H1 (cell line): ENCODE data around the gene PCSK1N. TPM values are rescaled to one million over a fixed set of nuclear protein-coding genes. Genes with fewer than 3 reads are reported as not detected.

Experiments used
- CTCF ChIA-PET: fragments of 300-600 bp; sonication (Branson Sonifier 250); formaldehyde crosslinking; loops from one replicate; lab custom pipeline; 2021; ENCODE audit not compliant: partially characterized antibody; lab: Charles Lee
- POLR2A ChIA-PET: fragments of 300-600 bp; sonication (Branson Sonifier 250); formaldehyde crosslinking; loops from one replicate; lab custom pipeline; 2021; ENCODE audit warnings: inconsistent platforms; ENCODE audit not compliant: partially characterized antibody; lab: Charles Lee
- DNase-seq, 2 experiments: peaks; one replicate each; pipeline versions ENCODE4 v3.0.0 to v3.0.0-alpha.2; 2010 to 2022; ENCODE audit warnings: low spot score in 2 of 2, low read depth in 1 of 2, mixed read lengths in 1 of 2
- FAIRE-seq: peaks from 2 replicates; lab custom pipeline; 2011; peaks lifted over from hg19 to GRCh38; lab: Jason Lieb, UNC
- H2AFZ ChIP-seq: 2 replicates; pipeline ENCODE4 v1.8.1; 2012; ENCODE audit warnings: low read length, inconsistent platforms
- H2AK5ac ChIP-seq: 2 replicates; pipeline ENCODE4 v1.6.1; 2013; ENCODE audit warnings: low read depth, low read length
- H2BK120ac ChIP-seq: replicated peaks from 2 replicates; pipeline ENCODE3; 2013; ENCODE audit warnings: low read depth, low read length, inconsistent platforms
- H2BK12ac ChIP-seq: 2 replicates; pipeline ENCODE4 v1.6.1; 2013; ENCODE audit warnings: low read depth, low read length
- H2BK15ac ChIP-seq: 2 replicates; pipeline ENCODE4 v1.6.1; 2013; ENCODE audit warnings: low read length
- H2BK20ac ChIP-seq: 2 replicates; pipeline ENCODE4 v1.6.1; 2013; ENCODE audit warnings: low read length
- H2BK5ac ChIP-seq: 2 replicates; pipeline ENCODE4 v1.6.1; 2013; ENCODE audit warnings: low read depth, low read length
- H3K14ac ChIP-seq: 2 replicates; pipeline ENCODE4 v1.6.1; 2013; ENCODE audit warnings: inconsistent platforms; ENCODE audit not compliant: insufficient read length
- H3K18ac ChIP-seq: 2 replicates; pipeline ENCODE4 v1.6.1; 2013; ENCODE audit warnings: low read length; ENCODE audit errors: extremely low read depth
- H3K23ac ChIP-seq: 2 replicates; pipeline ENCODE4 v1.6.1; 2013; ENCODE audit warnings: inconsistent platforms; ENCODE audit not compliant: insufficient read length
- H3K23me2 ChIP-seq: 2 replicates; pipeline ENCODE4 v1.6.1; 2013; ENCODE audit warnings: low read depth, low read length
- H3K27ac ChIP-seq: 2 replicates; pipeline ENCODE4 v1.6.1; 2011; ENCODE audit warnings: low read depth, low read length, inconsistent platforms
- H3K27me3 ChIP-seq, 4 experiments: replicated peaks in 1 of 4; 1 replicate in 1 of 4; 2 replicates in 3 of 4; pipeline versions ENCODE4 v1.6.1 to v1.8.1; 2011 to 2013; ENCODE audit warnings: low read length in 3 of 4, mild to moderate bottlenecking in 3 of 4, inconsistent platforms in 2 of 4, mixed read lengths in 2 of 4, moderate library complexity in 1 of 4; ENCODE audit not compliant: control insufficient read depth in 3 of 4, insufficient read depth in 3 of 4; ENCODE audit errors: extremely low read depth in 1 of 4
- H3K36me3 ChIP-seq, 4 experiments: 2 replicates each; pipeline versions ENCODE4 v1.6.1 to v1.8.1; 2011 to 2013; ENCODE audit warnings: mild to moderate bottlenecking in 4 of 4, low read length in 3 of 4, moderate library complexity in 2 of 4, control low read depth in 1 of 4, inconsistent platforms in 1 of 4; ENCODE audit not compliant: insufficient read depth in 4 of 4, control insufficient read depth in 2 of 4
- H3K4ac ChIP-seq: replicated peaks from 2 replicates; pipeline ENCODE3; 2013; ENCODE audit warnings: low read length, low read depth, mixed read lengths, inconsistent platforms; ENCODE audit not compliant: insufficient read length
- H3K4me1 ChIP-seq, 4 experiments: replicated peaks in 1 of 4; 1 replicate in 1 of 4; 2 replicates in 3 of 4; pipeline versions ENCODE4 v1.6.1 to v1.8.1; 2011 to 2013; ENCODE audit warnings: low read length in 3 of 4, inconsistent platforms in 2 of 4, mixed read lengths in 1 of 4; ENCODE audit not compliant: insufficient read depth in 4 of 4, control insufficient read depth in 3 of 4
- H3K4me2 ChIP-seq, 2 experiments: 2 replicates each; pipeline versions ENCODE4 v1.6.1 to v1.8.1; 2011 to 2013; ENCODE audit warnings: low read depth in 2 of 2, low read length in 2 of 2, control low read depth in 1 of 2, inconsistent platforms in 1 of 2, mild to moderate bottlenecking in 1 of 2; ENCODE audit not compliant: insufficient read depth in 1 of 2
- H3K4me3 ChIP-seq, 4 experiments: fragments of 200-600, 300-600 bp in 1 of 4; sonication (generic), shearing (Covaris generic), sonication (Bioruptor Twin) in 1 of 4; 2 replicates each; pipeline versions ENCODE4 v1.5.1 to v1.8.1; 2011 to 2016; ENCODE audit warnings: low read length in 4 of 4, low read depth in 3 of 4, control low read depth in 2 of 4, inconsistent platforms in 2 of 4, mild to moderate bottlenecking in 2 of 4, mixed read lengths in 1 of 4, moderate library complexity in 1 of 4; ENCODE audit not compliant: insufficient read depth in 2 of 4; ENCODE audit errors: extremely low read depth in 1 of 4
- H3K56ac ChIP-seq: replicated peaks from 2 replicates; pipeline ENCODE3; 2013; ENCODE audit warnings: low read depth, mild to moderate bottlenecking, mixed read lengths, low read length, inconsistent platforms; ENCODE audit not compliant: insufficient read length
- H3K79me1 ChIP-seq: 2 replicates; pipeline ENCODE4 v1.6.1; 2013; ENCODE audit warnings: low read depth, low read length, control low read depth
- H3K79me2 ChIP-seq, 2 experiments: 2 replicates each; pipeline versions ENCODE4 v1.6.1 to v1.8.1; 2012 to 2013; ENCODE audit warnings: low read length in 2 of 2, mild to moderate bottlenecking in 2 of 2, inconsistent platforms in 1 of 2; ENCODE audit not compliant: insufficient read depth in 2 of 2, control insufficient read depth in 1 of 2
- H3K9ac ChIP-seq, 4 experiments: replicated peaks in 1 of 4; 1 replicate in 1 of 4; 2 replicates in 3 of 4; pipeline versions ENCODE4 v1.6.1 to v1.8.1; 2011 to 2013; ENCODE audit warnings: low read depth in 3 of 4, low read length in 3 of 4, control low read depth in 2 of 4, mild to moderate bottlenecking in 2 of 4, moderate library complexity in 2 of 4, inconsistent platforms in 1 of 4; ENCODE audit errors: extremely low read depth in 1 of 4
- H3K9me3 ChIP-seq, 2 experiments: 2 replicates each; pipeline versions ENCODE4 v1.6.1 to v1.8.1; 2012 to 2013; ENCODE audit warnings: mild to moderate bottlenecking in 2 of 2, moderate library complexity in 2 of 2, control low read depth in 1 of 2, inconsistent platforms in 1 of 2, low read depth in 1 of 2, low read length in 1 of 2, mixed read lengths in 1 of 2; ENCODE audit not compliant: insufficient read depth in 2 of 2
- H4K20me1 ChIP-seq, 2 experiments: replicated peaks in 1 of 2; 2 replicates each; pipeline versions ENCODE3 to v1.8.1; 2011 to 2013; ENCODE audit warnings: inconsistent platforms in 2 of 2, low read length in 2 of 2, mild to moderate bottlenecking in 1 of 2; ENCODE audit not compliant: insufficient read depth in 2 of 2, control insufficient read depth in 1 of 2
- H4K5ac ChIP-seq: 2 replicates; pipeline ENCODE4 v1.6.1; 2013; ENCODE audit warnings: low read length, low read depth, mixed read lengths, inconsistent platforms; ENCODE audit not compliant: insufficient read length
- H4K8ac ChIP-seq: 2 replicates; pipeline ENCODE4 v1.8.0; 2013; ENCODE audit warnings: mild to moderate bottlenecking, moderate library complexity, low read length, inconsistent platforms; ENCODE audit not compliant: insufficient read depth; ENCODE audit errors: extremely low read depth
- H4K91ac ChIP-seq: replicated peaks from 2 replicates; pipeline ENCODE3; 2013; ENCODE audit warnings: low read length, mixed read lengths, inconsistent platforms; ENCODE audit not compliant: insufficient read length
- BRCA1 ChIP-seq: IDR thresholded peaks from 2 replicates; pipeline ENCODE4 v1.6.1; 2012; ENCODE audit warnings: low read depth, low read length, improper control_type of control experiment
- CBX5 ChIP-seq: fragments of 300-800, 300-1000 bp; sonication (generic); IDR thresholded peaks from 2 replicates; pipeline ENCODE4 v1.7.1; 2016; ENCODE audit warnings: antibody characterized with exemption, low read length, low read depth
- CBX8 ChIP-seq: fragments of 300-800, 300-1000 bp; sonication (generic); IDR thresholded peaks from 2 replicates; pipeline ENCODE4 v1.7.1; 2016; ENCODE audit warnings: low read depth, low read length, borderline replicate concordance
- CHD1 ChIP-seq: IDR thresholded peaks from 2 replicates; pipeline ENCODE4 v1.6.1; 2012; ENCODE audit warnings: low read depth, low read length, improper control_type of control experiment
- HDAC2 ChIP-seq, 2 experiments: fragments of 300-600 bp in 1 of 2; sonication (generic) in 1 of 2; IDR thresholded peaks; 2 replicates each; pipeline ENCODE4 v1.6.1; 2011 to 2012; ENCODE audit warnings: low read depth in 2 of 2, low read length in 2 of 2, mild to moderate bottlenecking in 2 of 2, moderate library complexity in 2 of 2, borderline replicate concordance in 1 of 2, inconsistent platforms in 1 of 2
- KDM5A ChIP-seq: fragments of 200-600 bp; IDR thresholded peaks from 2 replicates; pipeline ENCODE4 v1.7.1; 2012; ENCODE audit warnings: mild to moderate bottlenecking, low read length, inconsistent platforms, mixed read lengths
- SIRT6 ChIP-seq: IDR thresholded peaks from one replicate; pipeline ENCODE4 v1.7.1; 2012; ENCODE audit warnings: low read length, inconsistent platforms
- SIX5 ChIP-seq: IDR thresholded peaks from 2 replicates; pipeline ENCODE4 v1.6.1; 2011; ENCODE audit warnings: mild to moderate bottlenecking, low read depth, low read length
- SUZ12 ChIP-seq: fragments of 200-600 bp; sonication (generic); IDR thresholded peaks from 2 replicates; pipeline ENCODE4 v1.6.1; 2012; ENCODE audit warnings: mild to moderate bottlenecking, inconsistent platforms, low read length, moderate library complexity, mixed read lengths
- TAF7 ChIP-seq: optimal IDR thresholded peaks from 2 replicates; pipeline ENCODE3; 2011; ENCODE audit warnings: low read depth, mild to moderate bottlenecking, inconsistent platforms, low read length, moderate library complexity, borderline replicate concordance
- TCF12 ChIP-seq: IDR thresholded peaks from 2 replicates; pipeline ENCODE4 v1.6.1; 2011; ENCODE audit warnings: low read depth, mild to moderate bottlenecking, low read length
- TEAD4 ChIP-seq: IDR thresholded peaks from 2 replicates; pipeline ENCODE4 v1.6.1; 2012; ENCODE audit warnings: low read depth, low read length, inconsistent platforms, mixed read lengths
- WGBS, 2 experiments: shearing (Covaris generic) in 1 of 2; methylation state at CpG; one replicate each; pipeline versions ENCODE4 v1.1.6 to v1.1.7; 2013 to 2015; ENCODE audit warnings: low lambda C conversion rate in 2 of 2, mixed read lengths in 2 of 2, inconsistent platforms in 1 of 2, low coverage in 1 of 2, missing lambda C conversion rate in 1 of 2; ENCODE audit not compliant: insufficient replicate concordance in 2 of 2, insufficient coverage in 1 of 2, insufficient read length in 1 of 2; ENCODE audit errors: extremely low coverage in 1 of 2, missing lambda C conversion rate in 1 of 2; 5-methylcytosine and 5-hydroxymethylcytosine counted together
- polyA plus RNA-seq, 7 experiments: library from polyadenylated mRNA; depleted of rRNA in 3 of 7; stranded (reverse) in 5 of 7; unstranded in 2 of 7; fragments of >200 nt in 5 of 7; fragments of 200-250 nt in 2 of 7; gene quantifications; 1 replicate in 5 of 7; 2 replicates in 1 of 7; 4 replicates in 1 of 7; pipeline versions ENCODE4 v1.2.1 to v1.2.3, GENCODE V29; 2011 to 2013; ENCODE audit warnings: missing spikeins in 2 of 7, mixed read lengths in 2 of 7
- total RNA-seq: library from RNA; stranded (reverse); fragmentation: NEBNext Ultra II Directional; extraction: Animal tissue kit (Norgen Biotek cat#: 25700); gene quantifications from 2 replicates; pipeline ENCODE4 v1.2.1, GENCODE V29; 2021
- TF ChIP-seq, protein P1 (sequence below): IDR thresholded peaks from 2 replicates; pipeline ENCODE4 v1.6.1; 2011; ENCODE audit warnings: low read depth, mild to moderate bottlenecking, low read length; ENCODE audit not compliant: insufficient read depth

Gene PCSK1N
- total and polyA plus RNA-seq, 2 of the 8 experiments (the other 6 are each of a cell fraction or from before 2014, with no cell fraction given): 3.6 to 4.5 TPM

DNA sequence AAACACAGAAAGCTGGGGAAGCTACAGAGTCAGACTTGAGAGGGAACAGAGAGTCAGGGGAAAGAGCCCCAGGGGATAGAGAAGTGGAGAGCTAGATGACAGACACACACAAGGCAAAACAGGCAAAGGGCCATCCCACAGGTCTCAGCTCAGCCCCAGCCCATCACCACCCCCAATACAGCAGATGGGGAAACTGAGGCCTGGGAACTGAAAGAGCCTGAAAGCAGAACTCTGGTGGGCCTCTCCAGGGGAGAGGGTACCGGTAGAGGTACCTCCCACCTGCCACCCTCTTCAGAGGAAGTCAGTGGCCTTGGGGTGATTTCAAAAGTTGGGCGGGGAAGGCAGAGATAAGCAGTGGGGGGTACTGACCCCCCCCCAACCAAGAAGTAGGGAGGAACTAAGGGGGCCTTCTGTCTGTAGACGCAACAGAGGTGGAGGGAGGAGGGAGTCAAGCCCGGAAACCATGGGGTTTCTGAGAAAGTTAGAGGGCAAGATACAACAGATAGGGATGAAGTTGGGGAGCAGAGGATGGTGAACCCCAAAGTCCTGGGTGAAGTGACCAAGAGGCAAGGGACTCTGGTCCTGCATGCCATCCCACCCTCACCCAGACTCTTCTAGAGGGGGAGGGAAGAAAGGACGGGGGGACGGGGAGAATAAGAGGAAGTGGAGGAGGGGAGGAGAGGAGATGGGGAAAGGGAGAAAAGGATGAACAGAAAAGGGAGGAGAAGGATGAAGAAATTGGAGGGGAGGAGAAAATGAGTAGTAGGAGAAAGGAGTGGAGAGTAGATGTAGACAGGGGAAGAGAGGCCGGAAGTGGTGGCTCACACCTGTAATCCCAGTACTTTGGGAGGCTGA is 45.8 kb downstream of the PCSK1N start:
- no peak overlapping the region for H3K23ac ChIP-seq
- H3K4me1 ChIP-seq: no peaks in the 10 kb centered on the region
- no peak overlapping the region for H2BK15ac ChIP-seq
- H3K9me3 ChIP-seq: no peaks in the 10 kb centered on the region
- no peaks in the 10 kb centered on the region for H3K36me3 ChIP-seq
- no peak overlapping the region for H2AFZ ChIP-seq
- H3K14ac ChIP-seq: no peak overlapping the region
- no peak overlapping the region for H3K56ac ChIP-seq
- no peak overlapping the region for H2BK12ac ChIP-seq
- no peak overlapping the region for H2BK120ac ChIP-seq
- no peak overlapping the region for H4K8ac ChIP-seq
- H2BK20ac ChIP-seq: no peak overlapping the region
- H3K27ac ChIP-seq: no peak overlapping the region
- POLR2A ChIA-PET: no interaction called here
- no peak overlapping the region for H3K9ac ChIP-seq
- H2AK5ac ChIP-seq: no peak overlapping the region
- no peak overlapping the region for H3K18ac ChIP-seq
- H4K20me1 ChIP-seq: no peaks in the 10 kb centered on the region
- no peaks in the 10 kb centered on the region for H3K23me2 ChIP-seq
- H3K79me2 ChIP-seq: no peaks in the 10 kb centered on the region
- CTCF ChIA-PET: no interaction called here
- WGBS, 2 experiments: 97 to 100% methylated on average over 2 to 4 of the region's 7 CpGs
- H3K4ac ChIP-seq: no peak overlapping the region
- no peak overlapping the region for H3K4me3 ChIP-seq
- no peak overlapping the region for H4K5ac ChIP-seq
- no peak overlapping the region for H4K91ac ChIP-seq
- no peak overlapping the region for H3K4me2 ChIP-seq
- no peaks in the 10 kb centered on the region for H3K27me3 ChIP-seq
- FAIRE-seq (no peak), DNase-seq (no peak)
- H3K79me1 ChIP-seq: no peaks in the 10 kb centered on the region
- H2BK5ac ChIP-seq: no peak overlapping the region
- TF ChIP-seq SIX5 (no peak), CHD1 (no peak), TAF7 (no peak), BRCA1 (no peak), TCF12 (no peak), TEAD4 (no peak), CBX5 (no peak), SIRT6 (no peak), HDAC2 (IDR thresholded peaks at IDR 0.05; ENCODE audit: borderline replicate concordance in 1 of 2, low read depth in 2 of 2, low read length in 2 of 2) (no peak), CBX8 (no peak), SUZ12 (no peak), KDM5A (no peak)
- TF ChIP-seq, protein P1, sequence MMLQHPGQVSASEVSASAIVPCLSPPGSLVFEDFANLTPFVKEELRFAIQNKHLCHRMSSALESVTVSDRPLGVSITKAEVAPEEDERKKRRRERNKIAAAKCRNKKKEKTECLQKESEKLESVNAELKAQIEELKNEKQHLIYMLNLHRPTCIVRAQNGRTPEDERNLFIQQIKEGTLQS: no peak
